Stimulated activated memory B cell treated with anti-CD40 and anti-IgM and Interleukin-4, amounts not matched to agents 10 μg/mL and 1 μg/mL and 100 μg/mL, for 72 hours (primary cell): ENCODE measurements around the gene TNS4.

Experiments
- ATAC-seq: fragments of 150-1000 bp; cut with Tn5 transposase; 2 replicates; pipeline ENCODE4 v1.10.0; 2021
- H3K27ac Mint-ChIP-seq: one replicate; pipeline ENCODE4 v1.8.0; 2022; ENCODE audit warnings: mild to moderate bottlenecking, mixed read lengths
- H3K27me3 Mint-ChIP-seq: one replicate; pipeline ENCODE4 v1.8.0; 2022; ENCODE audit warnings: mixed read lengths
- H3K36me3 Mint-ChIP-seq: one replicate; pipeline ENCODE4 v1.8.0; 2022; ENCODE audit warnings: mixed read lengths
- H3K4me1 Mint-ChIP-seq: one replicate; pipeline ENCODE4 v1.8.0; 2022; ENCODE audit warnings: mixed read lengths
- H3K4me3 Mint-ChIP-seq: one replicate; pipeline ENCODE4 v1.8.0; 2022; ENCODE audit warnings: mild to moderate bottlenecking, moderate library complexity, mixed read lengths
- H3K9me3 Mint-ChIP-seq: one replicate; pipeline ENCODE4 v1.8.0; 2022; ENCODE audit warnings: mixed read lengths

Gene TNS4

GRCh38 chr17:40480501-40481003, 20.9 kb downstream of the TNS4 start:
- Mint-ChIP-seq H3K36me3 (no peaks in the 10 kb centered on the region), H3K4me1 (peaks cover 39% of the 10 kb centered on the region), H3K27me3 (no peaks in the 10 kb centered on the region), H3K4me3 (no peak overlapping the region), H3K27ac (peak overlapping the region; percentile 86), H3K9me3 (no peaks in the 10 kb centered on the region)
- ATAC-seq = peak; percentile 89

DNA sequence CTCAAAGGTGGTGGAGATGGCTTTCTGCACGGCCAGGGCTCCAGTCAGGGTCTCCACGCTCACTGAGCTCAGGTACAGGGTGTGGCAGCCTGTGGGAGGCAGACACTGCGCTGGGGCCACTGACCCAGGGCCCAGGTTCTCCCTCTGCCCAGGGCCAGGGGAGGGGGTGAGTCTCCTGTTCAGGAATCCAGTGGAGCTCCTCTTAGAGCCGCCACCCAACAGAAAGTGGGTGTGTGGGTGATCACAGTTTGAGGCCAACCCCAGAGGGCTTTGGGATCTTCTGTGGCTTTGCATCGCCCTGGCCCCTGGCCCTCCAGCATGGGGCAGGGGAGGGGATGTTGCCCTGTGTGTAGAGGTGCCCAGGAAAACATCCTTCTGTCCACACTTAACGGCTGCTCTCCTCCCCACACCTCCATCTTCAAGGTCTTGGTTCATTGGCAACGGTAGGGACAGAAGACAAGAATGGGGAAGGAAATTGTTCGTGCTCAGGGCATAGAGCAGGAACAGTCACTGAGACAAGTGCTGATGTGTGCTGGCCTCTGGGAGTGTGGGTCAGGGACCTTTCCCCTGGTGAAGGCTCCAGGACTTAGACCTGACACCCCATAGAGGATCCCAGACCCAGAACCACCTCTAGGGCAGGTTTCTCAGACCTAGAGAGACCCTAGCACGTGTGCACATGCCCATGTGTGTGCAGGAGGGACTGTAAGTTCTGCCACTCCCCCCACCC, 21.5 kb downstream of the TNS4 start:
- no peak overlapping the region for H3K4me3 Mint-ChIP-seq
- H3K27ac Mint-ChIP-seq = peak overlapping the region; percentile 86
- H3K36me3 Mint-ChIP-seq = no peaks in the 10 kb centered on the region
- peaks cover 39% of the 10 kb centered on the region for H3K4me1 Mint-ChIP-seq
- no peaks in the 10 kb centered on the region for H3K9me3 Mint-ChIP-seq
- no peaks in the 10 kb centered on the region for H3K27me3 Mint-ChIP-seq
- peak; percentile 35 for ATAC-seq

DNA sequence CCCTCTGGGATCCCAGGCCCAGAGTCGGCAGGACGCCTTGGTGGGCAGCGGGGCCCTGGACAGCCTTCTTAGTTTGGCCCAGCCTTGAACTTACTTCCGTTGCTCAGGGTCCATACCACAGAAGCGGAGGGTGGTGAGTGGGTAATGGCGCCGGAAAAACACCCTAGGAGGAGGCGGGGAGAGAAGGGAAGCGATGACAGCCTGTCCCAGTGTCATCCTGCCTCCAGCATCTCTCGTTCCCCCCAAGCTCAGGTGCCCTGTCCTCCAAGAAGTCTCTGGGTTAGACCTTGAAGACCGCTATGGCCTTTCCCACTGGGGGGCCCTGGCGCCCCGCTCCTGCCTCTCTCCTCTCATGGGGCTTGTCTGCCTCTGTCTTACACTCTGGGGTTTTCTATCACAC, 22.9 kb downstream of the TNS4 start:
- H3K36me3 Mint-ChIP-seq = no peaks in the 10 kb centered on the region
- no peak overlapping the region for H3K4me3 Mint-ChIP-seq
- H3K4me1 Mint-ChIP-seq = peaks cover 39% of the 10 kb centered on the region
- H3K27ac Mint-ChIP-seq = no peak overlapping the region
- no peaks in the 10 kb centered on the region for H3K9me3 Mint-ChIP-seq
- peaks cover 9% of the 10 kb centered on the region for H3K27me3 Mint-ChIP-seq
- no peak for ATAC-seq

DNA sequence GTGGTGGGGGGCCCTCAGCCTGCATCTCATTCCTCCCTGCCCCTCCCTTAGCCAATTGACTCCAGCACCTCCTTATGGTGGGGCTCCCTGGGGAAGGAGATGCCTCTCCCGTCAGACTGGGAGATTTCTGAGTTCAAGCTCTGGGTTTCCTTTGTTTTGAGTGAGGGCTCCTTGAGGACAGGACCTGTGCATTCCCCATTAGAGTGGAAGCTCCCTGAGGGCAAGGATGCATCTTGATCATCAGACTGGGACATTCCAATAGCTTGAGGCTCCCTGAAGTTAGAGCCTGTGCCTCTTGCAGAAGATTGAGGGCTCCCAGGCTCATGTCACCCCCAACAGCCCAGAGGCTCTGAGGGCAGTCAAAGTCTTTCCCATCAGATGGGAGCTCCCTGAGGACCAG, 23.6 kb downstream of the TNS4 start:
- no peaks in the 10 kb centered on the region for H3K9me3 Mint-ChIP-seq
- H3K27ac Mint-ChIP-seq = no peak overlapping the region
- peaks cover 9% of the 10 kb centered on the region for H3K27me3 Mint-ChIP-seq
- no peak overlapping the region for H3K4me3 Mint-ChIP-seq
- ATAC-seq = no peak
- H3K36me3 Mint-ChIP-seq = no peaks in the 10 kb centered on the region
- peaks cover 36% of the 10 kb centered on the region for H3K4me1 Mint-ChIP-seq

GRCh38 chr17:40475234-40475908, 26.1 kb downstream of the TNS4 start:
- Mint-ChIP-seq H3K4me1 (peaks cover 17% of the 10 kb centered on the region), H3K27me3 (peaks cover 26% of the 10 kb centered on the region), H3K9me3 (no peaks in the 10 kb centered on the region), H3K4me3 (no peak overlapping the region), H3K36me3 (no peaks in the 10 kb centered on the region), H3K27ac (no peak overlapping the region)
- ATAC-seq = no peak

DNA sequence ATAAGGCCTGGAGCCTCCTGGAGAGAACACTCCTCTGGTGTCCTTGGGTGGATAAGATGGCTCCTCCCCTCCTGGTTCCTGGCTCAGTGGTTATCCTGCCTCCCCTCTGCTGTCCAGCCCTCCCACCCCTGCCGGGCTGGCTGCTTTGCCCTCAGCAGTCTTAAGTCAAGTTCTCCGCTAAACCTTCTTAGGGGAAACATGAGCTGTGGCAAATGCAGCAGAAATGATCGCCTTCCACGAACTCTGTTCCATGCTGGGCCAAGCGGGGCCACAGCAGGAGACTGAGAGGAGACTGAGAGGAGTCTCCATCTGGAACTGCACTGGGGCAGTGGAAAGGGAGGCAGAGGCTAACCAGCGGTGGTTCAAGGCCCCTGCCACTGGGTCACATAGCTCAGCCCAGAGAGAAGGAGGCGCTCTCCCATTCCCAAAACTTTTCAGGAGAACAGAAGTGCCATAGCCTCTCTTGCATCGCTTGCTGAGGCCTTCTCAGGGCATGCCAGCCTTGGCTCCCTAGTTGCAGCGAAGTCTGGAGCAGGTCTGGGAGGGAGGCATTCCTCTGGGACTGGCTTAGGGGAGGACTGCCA, 26.9 kb downstream of the TNS4 start:
- no peaks in the 10 kb centered on the region for H3K36me3 Mint-ChIP-seq
- no peak overlapping the region for H3K4me3 Mint-ChIP-seq
- peaks cover 30% of the 10 kb centered on the region for H3K27me3 Mint-ChIP-seq
- peaks cover 9% of the 10 kb centered on the region for H3K4me1 Mint-ChIP-seq
- ATAC-seq = no peak
- H3K27ac Mint-ChIP-seq = no peak overlapping the region
- no peaks in the 10 kb centered on the region for H3K9me3 Mint-ChIP-seq

GRCh38 chr17:40473573-40474365, 27.7 kb downstream of the TNS4 start:
- no peak for ATAC-seq
- Mint-ChIP-seq H3K27ac (no peak overlapping the region), H3K4me3 (no peak overlapping the region)

DNA sequence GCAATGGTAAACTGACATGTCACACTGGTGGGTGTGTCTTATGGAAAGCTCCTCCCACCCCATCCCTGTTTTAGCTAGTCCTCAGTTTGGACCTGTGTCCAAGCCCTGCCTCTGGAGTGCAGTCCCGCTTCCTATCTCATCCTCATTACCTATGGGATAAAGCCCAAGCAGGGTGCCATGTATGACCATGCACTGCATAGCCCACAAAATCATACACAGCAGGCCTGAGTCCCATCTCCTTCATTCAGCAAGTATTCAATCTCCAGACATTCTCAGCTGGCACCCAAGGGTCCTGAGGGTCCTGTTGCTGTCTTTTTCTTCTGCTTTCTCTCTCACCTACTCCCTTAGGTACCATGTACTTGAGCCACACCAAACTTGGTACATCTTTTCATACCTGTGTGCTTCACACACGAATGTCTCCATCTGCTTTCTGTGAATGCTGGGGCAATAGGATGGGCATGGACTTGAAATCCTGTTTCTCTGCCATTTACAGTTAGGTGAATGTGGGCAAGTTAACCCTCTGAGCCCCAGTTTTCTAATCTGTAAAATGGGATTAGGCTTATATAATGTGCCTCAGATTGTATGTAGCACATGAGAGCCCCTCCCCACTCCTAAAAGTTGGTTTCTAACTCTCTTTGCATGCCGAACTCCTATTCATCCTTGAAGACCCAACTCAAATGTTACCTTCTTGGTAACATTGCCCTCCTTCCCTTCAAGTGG, 28.5 kb downstream of the TNS4 start:
- H3K4me1 Mint-ChIP-seq = no peaks in the 10 kb centered on the region
- no peak overlapping the region for H3K27ac Mint-ChIP-seq
- H3K9me3 Mint-ChIP-seq = no peaks in the 10 kb centered on the region
- peaks cover 36% of the 10 kb centered on the region for H3K27me3 Mint-ChIP-seq
- ATAC-seq = no peak
- H3K4me3 Mint-ChIP-seq = no peak overlapping the region
- no peaks in the 10 kb centered on the region for H3K36me3 Mint-ChIP-seq

More at GRCh38 chr17:40473573-40474365, 27.7 kb downstream of the TNS4 start:
- peaks cover 36% of the 10 kb centered on the region for H3K27me3 Mint-ChIP-seq
- peaks cover 1% of the 10 kb centered on the region for H3K4me1 Mint-ChIP-seq
- no peaks in the 10 kb centered on the region for H3K36me3 Mint-ChIP-seq
- no peaks in the 10 kb centered on the region for H3K9me3 Mint-ChIP-seq

DNA sequence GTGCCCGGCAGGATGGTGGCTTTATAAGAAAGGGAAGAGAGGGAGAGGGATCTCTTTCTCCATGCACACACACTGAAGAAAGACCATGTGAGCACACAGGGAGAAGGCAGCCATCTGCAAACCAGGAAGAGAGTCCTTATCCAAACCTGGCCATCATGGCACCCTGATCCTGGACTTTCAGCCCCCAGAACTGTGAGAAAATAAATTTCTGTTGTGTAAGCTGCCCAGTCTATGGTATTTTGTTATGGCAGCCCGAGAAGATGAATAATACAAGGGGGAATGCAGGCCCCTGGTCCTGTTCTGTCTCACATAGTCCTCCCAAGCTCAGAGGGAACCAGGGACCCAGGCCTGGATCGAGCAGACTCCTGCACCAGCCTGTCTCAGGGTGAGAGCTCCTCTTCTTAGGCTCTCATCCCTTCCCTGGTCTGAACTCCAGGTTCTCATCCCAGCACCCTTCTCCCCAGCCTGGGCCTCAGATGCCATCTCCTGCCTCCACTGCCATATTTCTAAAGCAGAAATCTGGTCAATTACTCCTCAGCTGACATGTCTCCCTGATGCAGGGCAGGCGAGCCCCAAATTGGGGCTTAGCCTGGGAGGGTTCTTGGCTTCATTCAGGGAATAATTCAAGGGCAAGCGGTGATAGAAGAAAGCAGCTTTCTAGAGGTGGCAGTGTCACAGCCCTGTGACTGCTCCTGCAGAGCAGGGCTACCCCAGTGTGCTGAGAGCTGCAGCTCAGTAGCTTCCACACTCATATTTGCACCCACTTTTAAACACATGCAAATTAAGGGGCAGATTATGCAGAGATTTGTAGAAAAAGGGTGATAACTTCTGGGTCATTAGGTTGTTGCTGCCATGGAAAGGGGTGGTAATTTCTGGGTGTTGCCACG, 29.3 kb downstream of the TNS4 start:
- Mint-ChIP-seq H3K27me3 (peaks cover 36% of the 10 kb centered on the region), H3K9me3 (no peaks in the 10 kb centered on the region), H3K4me1 (no peaks in the 10 kb centered on the region), H3K4me3 (no peak overlapping the region), H3K36me3 (no peaks in the 10 kb centered on the region), H3K27ac (no peak overlapping the region)
- no peak for ATAC-seq

DNA sequence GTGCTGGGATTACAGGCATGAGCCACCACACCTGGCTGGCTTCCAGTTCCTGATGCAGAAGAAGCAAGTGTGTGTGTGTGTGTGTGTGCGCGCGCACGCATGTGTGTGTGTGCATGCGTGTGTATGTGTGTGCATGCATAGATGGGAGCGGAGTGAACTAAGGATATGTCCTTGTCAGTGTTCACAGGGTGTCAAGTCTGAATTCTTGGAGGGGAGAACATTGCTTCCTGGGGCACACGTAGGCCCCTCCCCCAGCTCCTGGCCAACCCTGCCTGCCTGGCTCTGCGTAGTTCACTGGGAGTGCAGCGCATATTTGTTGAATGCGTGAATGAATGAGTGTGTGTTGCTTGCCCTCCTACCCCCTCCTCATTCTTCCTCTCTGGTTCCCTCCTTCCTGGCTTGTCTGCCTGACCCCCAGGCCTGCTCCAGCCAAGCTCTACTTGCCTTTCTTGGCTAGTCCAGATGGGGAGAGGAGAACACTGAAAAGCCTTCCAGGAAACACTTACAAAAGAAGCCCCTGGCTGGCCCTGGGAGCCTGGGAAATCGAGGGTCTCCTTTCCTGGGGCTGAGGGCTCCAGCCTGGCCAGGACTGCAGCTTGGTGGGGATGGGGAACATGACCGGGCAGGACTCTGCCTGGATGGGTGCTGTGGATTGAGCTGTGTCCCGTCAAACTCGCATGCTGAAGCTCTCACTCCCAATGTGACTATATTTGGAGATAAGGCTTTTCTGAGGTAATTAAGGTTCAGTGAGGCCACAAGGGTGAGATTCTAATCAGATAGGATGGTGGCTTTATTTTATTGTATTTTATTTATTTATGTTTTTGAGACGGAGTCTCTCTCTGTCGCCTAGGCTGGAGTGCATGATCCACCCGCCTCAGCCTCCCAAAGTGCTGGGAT, 30.2 kb downstream of the TNS4 start:
- no peaks in the 10 kb centered on the region for H3K36me3 Mint-ChIP-seq
- no peak for ATAC-seq
- H3K27me3 Mint-ChIP-seq = peaks cover 36% of the 10 kb centered on the region
- H3K27ac Mint-ChIP-seq = peak overlapping the region; percentile 37
- no peaks in the 10 kb centered on the region for H3K4me1 Mint-ChIP-seq
- no peaks in the 10 kb centered on the region for H3K9me3 Mint-ChIP-seq
- no peak overlapping the region for H3K4me3 Mint-ChIP-seq

GRCh38 chr17:40469805-40470675, 31.4 kb downstream of the TNS4 start:
- Mint-ChIP-seq H3K9me3 (no peaks in the 10 kb centered on the region), H3K27me3 (peaks cover 36% of the 10 kb centered on the region), H3K27ac (no peak overlapping the region), H3K4me1 (no peaks in the 10 kb centered on the region), H3K36me3 (no peaks in the 10 kb centered on the region), H3K4me3 (no peak overlapping the region)
- no peak for ATAC-seq

- H3K9me3 Mint-ChIP-seq = no peaks in the 10 kb centered on the region
- H3K27me3 Mint-ChIP-seq = peaks cover 28% of the 10 kb centered on the region
- no peak overlapping the region for H3K27ac Mint-ChIP-seq
- no peaks in the 10 kb centered on the region for H3K4me1 Mint-ChIP-seq
- no peak for ATAC-seq
- no peaks in the 10 kb centered on the region for H3K36me3 Mint-ChIP-seq
- no peak overlapping the region for H3K4me3 Mint-ChIP-seq
Observed at GRCh38 chr17:40468560-40468959, 32.9 kb downstream of the TNS4 start.
